Panc1 (cell line): ENCODE results near the gene PIH1D1. TPM values are rescaled to one million over a fixed set of nuclear protein-coding genes. Genes with fewer than 3 reads are reported as not detected.

Experiments used
- ATAC-seq: fragments of 200-7000 bp; cut with Tn5 transposase; 2 replicates; pipeline ENCODE4 v1.9.1; 2020; ENCODE audit warnings: mild to moderate bottlenecking, moderate library complexity
- BruUV-seq: library from RNA; stranded (reverse); fragments of 400-500 nt; replicated peaks from 2 replicates; lab custom pipeline; 2021; lab: Mats Ljungman, UMichigan
- CTCF ChIA-PET: fragments of 300-600 bp; sonication (Branson Sonifier 250); formaldehyde crosslinking; loops from one replicate; lab custom pipeline; 2022; ENCODE audit warnings: antibody characterized with exemption; lab: Charles Lee
- POLR2A ChIA-PET: fragments of 300-600 bp; sonication (Branson Sonifier 250); formaldehyde crosslinking; loops from one replicate; lab custom pipeline; 2022; ENCODE audit warnings: antibody characterized with exemption; lab: Charles Lee
- DNase-seq: peaks from one replicate; pipeline ENCODE4 v3.0.0-alpha.2; 2010; ENCODE audit warnings: low read depth, low spot score
- H3K27ac ChIP-seq: 2 replicates; pipeline ENCODE4 v1.5.1; 2011; ENCODE audit warnings: mild to moderate bottlenecking, low read length, inconsistent platforms
- H3K27me3 ChIP-seq: fragments of 200-500 bp; sonication (Bioruptor generic); 2 replicates; pipeline ENCODE4 v1.6.0; 2014; ENCODE audit warnings: low read length, inconsistent platforms; ENCODE audit not compliant: control insufficient read depth, insufficient read depth
- H3K36me3 ChIP-seq: fragments of 200-500 bp; sonication (Bioruptor generic); 2 replicates; pipeline ENCODE4 v1.5.1; 2014; ENCODE audit warnings: inconsistent platforms, mild to moderate bottlenecking, low read length, moderate library complexity; ENCODE audit not compliant: control insufficient read depth, insufficient read depth
- H3K4me1 ChIP-seq: 2 replicates; pipeline ENCODE4 v1.5.1; 2011; ENCODE audit warnings: inconsistent platforms, mild to moderate bottlenecking, low read length, moderate library complexity; ENCODE audit not compliant: control insufficient read depth, insufficient read depth
- H3K4me3 ChIP-seq, 2 experiments: 2 replicates each; pipeline ENCODE4 v1.5.1; 2011 to 2012; ENCODE audit warnings: low read depth in 2 of 2, low read length in 2 of 2, mild to moderate bottlenecking in 2 of 2, inconsistent platforms in 1 of 2, moderate library complexity in 1 of 2
- H3K9me3 ChIP-seq: fragments of 200-500 bp; sonication (Bioruptor generic); 2 replicates; pipeline ENCODE4 v1.5.1; 2014; ENCODE audit warnings: low read depth, mild to moderate bottlenecking, inconsistent platforms, low read length, moderate library complexity; ENCODE audit not compliant: control insufficient read depth, insufficient read depth
- POLR2AphosphoS5 ChIP-seq: IDR thresholded peaks from 2 replicates; pipeline ENCODE4 v1.6.1; 2012; ENCODE audit warnings: mild to moderate bottlenecking, low read depth, low read length, moderate library complexity
- SIN3A ChIP-seq: IDR thresholded peaks from 2 replicates; pipeline ENCODE4 v1.6.1; 2012; ENCODE audit warnings: low read depth, mild to moderate bottlenecking, low read length, moderate library complexity, borderline replicate concordance; ENCODE audit not compliant: insufficient read depth
- TCF7L2 ChIP-seq: IDR thresholded peaks from 2 replicates; pipeline ENCODE4 v1.6.1; 2011; ENCODE audit warnings: mild to moderate bottlenecking, low read depth, low read length, inconsistent platforms
- in situ Hi-C: cut with HindIII; loops from 2 replicates; pipeline ENCODE4 v1.10.0; 2016; ENCODE audit warnings: low sequenced_read_pairs, low pct_unique_long_range_greater_than_20kb
- intact Hi-C: fragments of 100-400 bp; cut with micrococcal nuclease; formaldehyde crosslinking; loops from one replicate; pipeline ENCODE4 v1.10.0; 2022; ENCODE audit not compliant: unreplicated experiment
- total RNA-seq: library from RNA; stranded (reverse); gene quantifications from one replicate; pipeline ENCODE4 v1.2.1, GENCODE V29; 2021; ENCODE audit not compliant: unreplicated experiment
- TF ChIP-seq, protein P1 (sequence below), 2 experiments: IDR thresholded peaks; 2 replicates each; pipeline ENCODE4 v1.6.1; 2011 to 2012; ENCODE audit warnings: low read depth in 2 of 2, control low read depth in 1 of 2, low read length in 1 of 2, mild to moderate bottlenecking in 1 of 2, moderate library complexity in 1 of 2; ENCODE audit not compliant: insufficient read depth in 1 of 2
- TF ChIP-seq, protein P2 (sequence below): fragments of 450-650 bp; IDR thresholded peaks from 2 replicates; pipeline ENCODE4 v1.5.1; 2017; ENCODE audit warnings: mild to moderate bottlenecking

The PIH1D1 gene
- total RNA-seq, 1 experiment from 2014 or later: 78.5 TPM

DNA sequence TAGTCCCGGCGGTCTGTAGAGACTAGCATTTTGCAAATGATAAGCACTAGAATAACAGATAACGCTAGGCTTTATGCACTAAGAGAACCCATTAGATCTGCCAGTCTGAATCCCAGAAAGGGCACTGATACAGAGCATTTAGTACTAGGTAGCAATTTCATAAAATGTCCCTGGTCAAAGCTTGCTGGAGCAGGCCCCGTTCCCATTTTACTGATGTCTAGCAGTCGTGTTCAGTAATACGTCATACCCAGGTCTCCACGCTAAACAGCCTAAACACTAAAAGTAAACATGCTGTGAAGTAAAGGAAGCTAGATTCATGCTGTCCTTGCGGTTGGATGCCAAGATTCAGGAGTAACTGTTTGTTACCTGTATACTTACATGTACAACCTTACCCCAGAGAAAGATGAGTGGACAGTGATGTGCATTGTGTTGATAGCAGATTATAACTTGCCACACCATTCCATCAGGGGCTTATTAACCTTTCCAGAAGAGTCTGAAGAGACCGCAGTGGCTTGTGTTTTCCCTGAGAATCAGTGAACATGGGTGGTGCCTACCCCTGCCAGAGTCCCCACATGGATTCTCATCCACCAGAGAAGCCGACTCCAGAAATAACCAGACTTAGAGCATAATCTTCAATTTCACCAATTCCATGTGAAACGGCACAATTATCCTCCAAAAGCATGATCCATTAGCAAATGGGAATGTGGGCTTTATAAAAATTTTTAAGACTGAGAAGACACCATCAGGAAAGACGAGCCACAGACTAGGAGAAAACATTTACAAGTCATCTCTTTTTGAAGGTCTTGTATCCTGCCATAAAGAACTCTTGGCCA, 41.2 kb upstream of the PIH1D1 start:
- Histone ChIP-seq H3K9me3 (no peaks in the 10 kb centered on the region), H3K36me3 (peaks cover 44% of the 10 kb centered on the region), H3K27ac (peak overlapping the region; percentile 51; the same call in 1 of the 2 replicates), H3K4me1 (peaks cover 17% of the 10 kb centered on the region), H3K27me3 (no peaks in the 10 kb centered on the region), H3K4me3 (no peak overlapping the region)
- POLR2A ChIA-PET: no interaction called here
- CTCF ChIA-PET: no interaction called here
- in situ Hi-C loops: no loop called here
- TF ChIP-seq, protein P1, sequence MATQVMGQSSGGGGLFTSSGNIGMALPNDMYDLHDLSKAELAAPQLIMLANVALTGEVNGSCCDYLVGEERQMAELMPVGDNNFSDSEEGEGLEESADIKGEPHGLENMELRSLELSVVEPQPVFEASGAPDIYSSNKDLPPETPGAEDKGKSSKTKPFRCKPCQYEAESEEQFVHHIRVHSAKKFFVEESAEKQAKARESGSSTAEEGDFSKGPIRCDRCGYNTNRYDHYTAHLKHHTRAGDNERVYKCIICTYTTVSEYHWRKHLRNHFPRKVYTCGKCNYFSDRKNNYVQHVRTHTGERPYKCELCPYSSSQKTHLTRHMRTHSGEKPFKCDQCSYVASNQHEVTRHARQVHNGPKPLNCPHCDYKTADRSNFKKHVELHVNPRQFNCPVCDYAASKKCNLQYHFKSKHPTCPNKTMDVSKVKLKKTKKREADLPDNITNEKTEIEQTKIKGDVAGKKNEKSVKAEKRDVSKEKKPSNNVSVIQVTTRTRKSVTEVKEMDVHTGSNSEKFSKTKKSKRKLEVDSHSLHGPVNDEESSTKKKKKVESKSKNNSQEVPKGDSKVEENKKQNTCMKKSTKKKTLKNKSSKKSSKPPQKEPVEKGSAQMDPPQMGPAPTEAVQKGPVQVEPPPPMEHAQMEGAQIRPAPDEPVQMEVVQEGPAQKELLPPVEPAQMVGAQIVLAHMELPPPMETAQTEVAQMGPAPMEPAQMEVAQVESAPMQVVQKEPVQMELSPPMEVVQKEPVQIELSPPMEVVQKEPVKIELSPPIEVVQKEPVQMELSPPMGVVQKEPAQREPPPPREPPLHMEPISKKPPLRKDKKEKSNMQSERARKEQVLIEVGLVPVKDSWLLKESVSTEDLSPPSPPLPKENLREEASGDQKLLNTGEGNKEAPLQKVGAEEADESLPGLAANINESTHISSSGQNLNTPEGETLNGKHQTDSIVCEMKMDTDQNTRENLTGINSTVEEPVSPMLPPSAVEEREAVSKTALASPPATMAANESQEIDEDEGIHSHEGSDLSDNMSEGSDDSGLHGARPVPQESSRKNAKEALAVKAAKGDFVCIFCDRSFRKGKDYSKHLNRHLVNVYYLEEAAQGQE (IDR thresholded peaks at IDR 0.05; ENCODE audit: insufficient read depth in 1 of 2, low read depth in 2 of 2, low read length in 1 of 2): no peak; a peak in 1 of 4 replicates
- TF ChIP-seq, protein P2, sequence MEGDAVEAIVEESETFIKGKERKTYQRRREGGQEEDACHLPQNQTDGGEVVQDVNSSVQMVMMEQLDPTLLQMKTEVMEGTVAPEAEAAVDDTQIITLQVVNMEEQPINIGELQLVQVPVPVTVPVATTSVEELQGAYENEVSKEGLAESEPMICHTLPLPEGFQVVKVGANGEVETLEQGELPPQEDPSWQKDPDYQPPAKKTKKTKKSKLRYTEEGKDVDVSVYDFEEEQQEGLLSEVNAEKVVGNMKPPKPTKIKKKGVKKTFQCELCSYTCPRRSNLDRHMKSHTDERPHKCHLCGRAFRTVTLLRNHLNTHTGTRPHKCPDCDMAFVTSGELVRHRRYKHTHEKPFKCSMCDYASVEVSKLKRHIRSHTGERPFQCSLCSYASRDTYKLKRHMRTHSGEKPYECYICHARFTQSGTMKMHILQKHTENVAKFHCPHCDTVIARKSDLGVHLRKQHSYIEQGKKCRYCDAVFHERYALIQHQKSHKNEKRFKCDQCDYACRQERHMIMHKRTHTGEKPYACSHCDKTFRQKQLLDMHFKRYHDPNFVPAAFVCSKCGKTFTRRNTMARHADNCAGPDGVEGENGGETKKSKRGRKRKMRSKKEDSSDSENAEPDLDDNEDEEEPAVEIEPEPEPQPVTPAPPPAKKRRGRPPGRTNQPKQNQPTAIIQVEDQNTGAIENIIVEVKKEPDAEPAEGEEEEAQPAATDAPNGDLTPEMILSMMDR: no peak
- TF ChIP-seq SIN3A (0 out of 2 replicates have a peak, but pooled peaks have one; percentile 4), TCF7L2 (no peak), POLR2AphosphoS5 (peak; percentile 81)
- intact Hi-C loops: no loop called here
- no TSS peak for BruUV-seq
- ATAC-seq (peak; percentile 16), DNase-seq (no peak)

DNA sequence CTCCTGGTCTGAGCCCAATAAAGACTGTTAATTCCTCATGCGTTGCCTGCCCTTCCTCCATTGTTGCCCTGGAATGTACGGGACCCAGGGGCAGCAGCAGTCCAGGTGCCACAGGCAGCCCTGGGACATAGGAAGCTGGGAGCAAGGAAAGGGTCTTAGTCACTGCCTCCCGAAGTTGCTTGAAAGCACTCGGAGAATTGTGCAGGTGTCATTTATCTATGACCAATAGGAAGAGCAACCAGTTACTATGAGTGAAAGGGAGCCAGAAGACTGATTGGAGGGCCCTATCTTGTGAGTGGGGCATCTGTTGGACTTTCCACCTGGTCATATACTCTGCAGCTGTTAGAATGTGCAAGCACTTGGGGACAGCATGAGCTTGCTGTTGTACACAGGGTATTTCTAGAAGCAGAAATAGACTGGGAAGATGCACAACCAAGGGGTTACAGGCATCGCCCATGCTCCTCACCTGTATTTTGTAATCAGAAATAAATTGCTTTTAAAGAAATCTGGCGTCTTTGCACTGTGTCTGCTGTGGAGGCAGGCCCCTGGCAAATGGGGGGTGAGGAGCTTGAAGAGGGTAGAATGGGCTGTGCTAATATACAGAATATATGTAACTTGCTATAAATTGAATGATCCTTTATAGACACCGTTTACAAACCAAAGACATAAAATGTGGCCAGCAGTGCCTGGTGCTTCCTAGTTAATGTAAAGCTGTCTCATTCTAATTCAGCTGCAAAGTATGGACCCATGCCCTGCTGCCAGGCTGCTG, 40.4 kb upstream of the PIH1D1 start:
- no peak for DNase-seq
- H3K27me3 ChIP-seq: no peaks in the 10 kb centered on the region
- intact Hi-C loops: no loop called here
- H3K27ac ChIP-seq: no peak overlapping the region; the same call in 1 of the 2 replicates
- peaks cover 13% of the 10 kb centered on the region for H3K4me1 ChIP-seq
- H3K4me3 ChIP-seq: no peak overlapping the region
- POLR2A ChIA-PET: no interaction called here
- peaks cover 39% of the 10 kb centered on the region for H3K36me3 ChIP-seq
- CTCF ChIA-PET: no interaction called here
- in situ Hi-C loops: no loop called here
- no peak for ATAC-seq
- H3K9me3 ChIP-seq: no peaks in the 10 kb centered on the region
- BruUV-seq: no TSS peak
- TF ChIP-seq, protein P2: no peak
- no peak for TF ChIP-seq TCF7L2
- TF ChIP-seq, protein P1 (IDR thresholded peaks at IDR 0.05; ENCODE audit: insufficient read depth in 1 of 2, low read depth in 2 of 2, low read length in 1 of 2): no peak
- no peak for TF ChIP-seq SIN3A
- TF ChIP-seq POLR2AphosphoS5: no peak
